SKM-1 (cell line): ENCODE measurements around the gene GID8.
"Not testable (repeated sequence)": the region's sequence is repeated elsewhere in the genome, so short reads cannot be mapped to it uniquely, and the experiment has no call there.

Source experiments
- DNase-seq: peaks from one replicate; lab custom pipeline; 2025; ENCODE audit not compliant: unreplicated experiment; lab: John Stamatoyannopoulos, UW

Gene GID8

GRCh38 chr20:62921119-62921687, 16.7 kb upstream of the GID8 start:
- peak; percentile 31 for DNase-seq

GRCh38 chr20:62922451-62922921, 15.5 kb upstream of the GID8 start:
- DNase-seq = no peak

DNA sequence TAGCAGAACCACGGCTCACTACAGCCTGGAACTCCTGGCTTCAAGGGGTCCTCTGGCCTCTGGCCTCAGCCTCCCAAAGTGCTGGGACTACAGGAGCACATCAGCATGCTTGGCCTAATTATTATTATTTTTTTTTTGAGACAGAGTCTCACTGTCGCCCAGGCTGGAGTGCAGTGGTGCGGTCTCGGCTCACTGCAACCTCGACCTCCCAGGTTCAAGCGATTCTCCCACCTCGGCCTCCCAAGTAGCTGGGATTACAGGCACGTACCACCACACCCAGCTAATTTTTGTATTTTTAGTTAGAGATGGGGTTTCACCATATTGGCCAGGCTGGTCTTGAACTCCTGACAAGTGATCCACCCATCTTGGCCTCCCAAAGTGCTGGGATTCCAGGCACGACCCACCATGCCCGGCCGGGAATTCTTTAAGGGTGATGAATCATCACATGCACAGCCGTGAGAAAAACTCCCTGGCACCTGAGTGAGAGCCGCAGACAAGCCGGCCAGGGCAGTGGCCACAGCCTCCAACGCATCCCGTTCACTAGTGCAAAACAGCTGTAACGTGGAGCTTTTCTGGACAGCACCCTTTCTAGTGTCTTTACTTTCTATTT, 14.8 kb upstream of the GID8 start:
- DNase-seq = not testable (repeated sequence)

DNA sequence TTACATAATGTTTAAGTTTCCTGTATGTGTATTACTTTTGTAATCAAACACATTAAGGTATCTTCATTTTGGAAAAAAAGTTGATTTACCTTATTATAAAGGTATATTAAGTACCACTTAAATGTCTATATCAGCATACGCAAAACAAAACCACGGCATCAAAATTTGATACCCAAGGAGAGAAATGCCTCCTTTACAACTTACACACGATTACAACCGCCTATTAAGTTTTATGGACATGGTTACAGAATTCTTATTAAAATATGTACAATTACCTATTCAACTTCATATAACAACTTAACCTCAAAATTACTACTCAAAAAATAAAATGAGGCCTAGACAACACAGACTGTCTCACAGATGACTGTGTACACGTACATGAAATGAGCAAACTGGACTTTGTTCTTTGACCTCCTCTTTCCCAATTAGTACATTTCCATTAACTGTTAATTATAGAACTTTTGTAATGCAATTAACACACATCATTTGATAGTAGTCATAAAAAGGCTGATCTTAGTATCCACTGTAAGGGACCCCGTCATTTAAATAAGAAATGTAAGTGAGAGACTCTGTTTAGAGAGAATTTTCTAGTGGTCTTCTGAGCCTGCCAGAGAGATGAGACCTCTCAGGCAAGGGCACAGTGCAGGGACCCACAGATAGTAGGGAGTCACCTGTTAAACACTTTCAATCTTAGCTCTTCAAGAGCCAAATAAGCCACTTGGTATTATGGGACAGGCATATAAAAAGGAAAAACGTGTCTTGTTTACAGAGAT, 14.1 kb upstream of the GID8 start:
- DNase-seq = no peak

- no peak for DNase-seq
These were observed 13.4 kb upstream of the GID8 start for GRCh38 chr20:62924442-62925075.

DNA sequence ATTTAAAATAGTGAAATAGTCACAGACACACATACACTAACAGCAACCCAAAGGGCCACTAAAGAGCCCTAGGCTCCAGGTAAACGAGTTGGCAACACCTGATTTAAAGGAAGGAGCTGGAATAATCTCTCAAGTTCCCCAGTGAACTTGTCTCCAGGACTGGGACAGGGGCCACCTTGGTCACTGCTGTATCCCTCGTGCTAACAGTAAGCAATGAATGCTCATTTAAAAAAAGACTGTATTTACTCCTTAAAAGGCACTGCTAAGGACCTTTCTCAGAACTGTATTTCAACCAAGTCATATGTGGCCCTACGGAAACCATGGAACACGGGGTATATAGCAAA, 12.9 kb upstream of the GID8 start:
- DNase-seq = no peak

- no peak for DNase-seq
These were observed 12.3 kb upstream of the GID8 start for GRCh38 chr20:62925420-62926228.

DNA sequence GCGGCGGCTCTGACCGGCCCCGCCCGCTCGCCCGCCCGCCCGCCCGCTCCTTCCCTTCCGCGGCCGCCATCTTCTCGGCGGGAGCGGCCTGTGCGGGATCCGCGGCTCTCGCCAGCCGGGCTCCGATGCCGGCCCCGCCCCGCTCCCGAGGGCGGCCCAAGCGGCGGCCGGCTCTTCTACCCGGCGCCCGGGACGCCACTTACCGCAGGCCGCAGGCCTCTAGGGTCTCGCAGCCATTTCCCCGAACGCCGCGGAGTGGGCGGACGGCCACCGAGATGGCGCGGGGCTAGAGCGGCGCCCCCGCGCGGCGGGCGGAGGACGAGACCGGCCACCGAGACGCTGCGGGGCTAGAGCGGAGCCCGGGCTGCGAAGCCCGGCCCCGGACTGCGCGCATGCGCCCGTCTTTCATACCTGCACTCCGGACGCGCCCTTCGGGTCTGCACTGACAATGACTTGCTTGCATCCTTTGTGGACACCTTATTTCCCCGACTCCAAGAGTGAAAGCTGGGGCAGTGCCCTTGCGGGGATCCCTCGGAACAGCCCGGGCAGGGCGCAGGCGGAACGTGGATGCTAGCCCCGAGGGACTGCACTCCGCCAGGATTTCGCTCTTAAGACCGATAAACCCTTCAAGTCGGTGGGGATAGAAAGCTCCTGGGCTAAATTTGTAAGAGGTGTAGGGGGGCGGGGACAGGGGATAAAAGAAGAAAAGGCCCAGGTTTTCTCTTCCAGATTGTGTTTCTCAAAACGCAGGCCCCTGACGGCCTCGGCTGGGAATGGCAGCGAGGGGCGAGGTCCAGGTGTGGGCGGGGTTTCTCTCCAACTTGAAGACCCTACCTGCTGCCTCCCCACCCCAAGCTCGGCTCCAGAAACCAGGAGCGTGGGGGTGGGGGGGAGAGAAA, 11.5 kb upstream of the GID8 start, which contains the start of gene DIDO1:
DIDO1 (minus strand) TSS at position 277 of the 899 bp plus-strand sequence.
- peak; percentile 83 for DNase-seq

DNA sequence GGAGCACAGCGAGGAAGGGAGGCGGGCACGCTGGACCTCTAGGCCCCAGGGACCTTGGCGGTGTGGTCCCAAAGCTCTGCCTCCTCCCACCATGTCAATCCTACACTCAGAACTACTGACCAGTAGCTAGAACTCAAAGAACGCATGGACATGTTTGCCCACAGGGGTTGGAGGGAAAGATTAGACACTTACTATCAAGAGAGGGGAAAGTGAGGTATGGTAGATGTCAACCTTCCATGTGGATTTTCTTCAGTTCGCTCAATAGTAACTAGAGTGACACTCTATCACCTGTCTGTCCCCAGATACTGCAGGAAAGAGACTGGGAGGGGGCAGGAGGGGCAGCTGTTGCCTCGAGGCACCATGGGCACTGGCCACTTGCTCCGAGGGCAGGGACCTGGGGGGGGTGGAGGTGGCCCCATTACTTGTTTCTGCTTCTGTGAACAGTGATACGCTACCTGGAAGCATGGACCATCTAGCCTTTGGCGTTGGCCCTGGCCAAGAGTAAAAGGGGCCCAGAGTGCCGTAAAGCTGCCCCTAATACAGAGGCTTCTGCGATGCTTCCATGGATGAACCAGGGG, 10.7 kb upstream of the GID8 start:
- DNase-seq = no peak

GRCh38 chr20:62928246-62928939, 9.6 kb upstream of the GID8 start:
- no peak for DNase-seq

- DNase-seq = no peak
These were observed 8.9 kb upstream of the GID8 start for GRCh38 chr20:62929051-62929538.

- no peak for DNase-seq
These were observed 6.5 kb upstream of the GID8 start for GRCh38 chr20:62931464-62931863.

GRCh38 chr20:62933966-62934365, 4.0 kb upstream of the GID8 start:
- DNase-seq = no peak

GRCh38 chr20:62935204-62935967, 2.6 kb upstream of the GID8 start:
- DNase-seq = no peak

DNA sequence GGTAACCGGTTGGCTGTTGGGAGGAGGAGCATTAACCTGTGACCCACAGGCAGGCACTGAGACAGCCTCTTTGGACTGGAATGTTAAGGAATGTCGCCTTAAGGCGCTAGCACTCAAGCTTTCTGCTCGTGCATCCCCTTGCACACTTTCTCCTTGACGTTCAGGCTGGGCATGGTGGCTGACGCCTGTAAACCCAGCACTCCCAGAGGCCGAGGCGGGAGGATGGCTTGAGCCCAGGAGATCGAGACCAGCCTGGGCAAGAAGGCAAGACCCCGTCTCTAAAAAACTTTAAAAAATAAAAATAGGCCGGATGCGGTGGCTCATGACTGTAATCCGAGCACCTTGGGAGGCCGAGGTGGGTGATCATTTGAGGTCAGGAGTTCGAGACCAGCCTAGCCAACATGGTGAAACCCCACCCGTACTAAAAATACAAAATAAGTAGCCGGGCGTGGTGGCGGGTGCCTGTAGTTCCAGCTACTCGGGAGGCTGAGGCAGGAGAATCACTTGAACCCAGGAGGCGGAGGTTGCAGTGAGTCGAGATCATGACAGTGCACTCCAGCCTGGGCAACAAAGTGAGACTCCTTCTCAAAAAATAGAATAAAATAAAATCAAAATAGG, 1.9 kb upstream of the GID8 start:
- DNase-seq = no peak

DNA sequence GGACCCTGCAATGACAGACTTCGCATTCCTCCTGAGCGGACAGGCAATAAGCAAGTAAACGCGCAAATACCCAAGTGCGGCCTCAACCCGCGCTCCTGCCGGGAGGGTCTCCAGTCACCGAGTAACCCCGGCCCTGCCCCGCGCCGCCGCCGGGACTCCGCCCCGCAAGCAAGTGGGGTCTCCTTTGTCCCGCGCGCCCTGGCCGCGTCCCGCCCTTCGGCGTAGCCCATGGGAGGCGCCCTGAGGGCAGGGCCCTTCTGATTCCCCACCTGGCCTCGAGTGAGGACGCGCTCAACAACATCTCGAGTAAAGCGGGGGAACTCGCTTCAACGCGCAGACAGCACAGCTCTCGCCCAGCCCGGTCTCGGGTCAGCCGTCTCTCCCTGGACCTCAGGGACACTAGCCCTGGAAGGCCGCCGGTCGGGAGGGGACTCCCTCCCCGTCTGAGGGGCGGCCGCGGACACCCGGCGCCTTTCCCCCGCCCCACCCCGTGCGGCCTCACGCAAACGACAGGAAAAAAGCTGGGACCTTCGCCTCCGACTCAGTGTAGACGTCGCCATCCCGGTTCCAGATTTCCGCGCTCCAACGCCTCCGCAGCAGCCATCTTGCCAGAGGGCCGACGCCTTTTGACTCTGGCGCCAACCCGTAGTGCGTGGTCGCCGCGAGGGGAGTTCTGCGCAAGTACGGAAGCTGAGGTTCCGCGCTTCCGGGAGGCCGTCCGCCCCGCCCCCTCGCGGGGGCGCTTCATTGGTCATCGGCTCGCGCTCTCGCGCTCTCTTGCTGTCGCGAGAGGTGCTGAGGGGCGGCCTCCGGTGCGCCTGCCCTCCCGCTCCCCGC, 461 bp upstream of the GID8 start:
- DNase-seq = peak; percentile 77

- DNase-seq = no peak
These were observed 2.9 kb downstream of the GID8 start for GRCh38 chr20:62940875-62941274.
